Measurements from ENCODE around the gene NECTIN1. TPM values are rescaled to one million over a fixed set of nuclear protein-coding genes. Genes with fewer than 3 reads are reported as not detected.

Gene NECTIN1, protein sequence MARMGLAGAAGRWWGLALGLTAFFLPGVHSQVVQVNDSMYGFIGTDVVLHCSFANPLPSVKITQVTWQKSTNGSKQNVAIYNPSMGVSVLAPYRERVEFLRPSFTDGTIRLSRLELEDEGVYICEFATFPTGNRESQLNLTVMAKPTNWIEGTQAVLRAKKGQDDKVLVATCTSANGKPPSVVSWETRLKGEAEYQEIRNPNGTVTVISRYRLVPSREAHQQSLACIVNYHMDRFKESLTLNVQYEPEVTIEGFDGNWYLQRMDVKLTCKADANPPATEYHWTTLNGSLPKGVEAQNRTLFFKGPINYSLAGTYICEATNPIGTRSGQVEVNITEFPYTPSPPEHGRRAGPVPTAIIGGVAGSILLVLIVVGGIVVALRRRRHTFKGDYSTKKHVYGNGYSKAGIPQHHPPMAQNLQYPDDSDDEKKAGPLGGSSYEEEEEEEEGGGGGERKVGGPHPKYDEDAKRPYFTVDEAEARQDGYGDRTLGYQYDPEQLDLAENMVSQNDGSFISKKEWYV
- 7.6 and 8.4 TPM in 2 replicates for polyA plus RNA-seq

GRCh38 chr11:119728651-119729580 lies at the start of gene NECTIN1:
Gene NECTIN1, minus strand, starts transcription at chr11:119729200. Its CDS starts 647 bp downstream, at chr11:119728553.

